OCI-LY7 (cell line): ENCODE measurements around the gene CCBE1.

ENCODE experiments used
- CTCF ChIP-seq: fragments of 200-600 bp; sonication (generic); conservative IDR thresholded peaks from 2 replicates; pipeline ENCODE4 v1.5.1; 2014; ENCODE audit warnings: mild to moderate bottlenecking, antibody characterized with exemption, low read length, moderate library complexity, mixed read lengths
- EZH2phosphoT487 ChIP-seq: fragments of 200-600 bp; sonication (generic); IDR thresholded peaks from 2 replicates; pipeline ENCODE4 v1.6.1; 2018; ENCODE audit warnings: low read depth, borderline replicate concordance, mild to moderate bottlenecking, mixed run types, antibody characterized with exemption, low read length, moderate library complexity, mixed read lengths

GRCh38 chr18:59729781-59730180 lies 32.6 kb upstream of the CCBE1 start:
- TF ChIP-seq CTCF (no peak), EZH2phosphoT487 (no peak)
